GM08714 (cell line): Measurements from ENCODE around the gene DGKQ.

Experiments
- H3K4me3 ChIP-seq: fragments of 200-500 bp; sonication (Bioruptor generic); 2 replicates; pipeline ENCODE4 v1.5.1; 2014; ENCODE audit warnings: mild to moderate bottlenecking, low read length, inconsistent platforms
- ZNF274 ChIP-seq: IDR thresholded peaks from 2 replicates; pipeline ENCODE4 v1.6.1; 2012; ENCODE audit warnings: mild to moderate bottlenecking, low read depth, low read length

Gene DGKQ

DNA sequence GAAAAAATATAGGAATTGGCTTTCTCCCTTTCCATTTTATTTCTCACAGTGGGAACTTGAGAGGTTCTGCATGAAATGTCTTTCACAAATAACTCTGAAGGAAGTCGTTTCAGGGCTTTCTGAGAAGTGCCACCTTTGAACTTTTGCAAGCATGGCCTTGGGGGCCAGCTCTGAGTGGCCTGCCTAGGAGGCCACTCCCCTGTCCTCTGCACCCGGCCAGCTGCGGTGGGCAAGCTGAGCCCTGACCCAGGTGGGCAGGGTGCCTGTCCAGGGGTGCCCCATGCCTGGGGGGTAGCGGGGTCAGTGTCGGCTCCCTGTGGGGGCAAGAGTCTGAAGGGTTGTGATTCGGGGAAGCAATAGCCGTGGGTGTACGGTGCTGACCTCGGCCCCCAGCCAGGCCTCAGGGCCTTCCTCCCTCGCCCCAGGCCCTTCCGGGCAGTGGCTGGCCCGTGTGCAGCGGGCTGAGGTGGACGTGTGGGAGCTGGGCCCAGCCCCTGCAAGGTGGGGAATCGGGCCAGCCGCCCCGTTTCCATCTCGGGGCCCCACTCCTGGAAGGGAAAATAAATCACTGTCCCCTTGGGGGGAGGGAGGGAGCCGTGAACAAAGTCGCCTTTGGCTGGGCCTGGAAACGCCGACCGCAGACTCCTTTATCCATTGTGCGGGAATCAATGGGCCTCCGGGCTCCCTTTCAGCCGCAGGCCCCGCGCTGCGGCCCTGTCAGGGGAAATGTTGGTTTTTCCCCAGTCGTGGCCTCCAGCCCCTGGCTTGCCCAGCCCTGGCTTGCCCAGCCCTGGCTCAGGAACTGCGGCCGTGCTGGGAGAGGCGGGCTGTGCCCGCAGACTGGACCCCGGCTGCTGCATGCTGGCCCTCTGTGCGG is 41.2 kb upstream of the DGKQ start:
- no peak overlapping the region for H3K4me3 ChIP-seq
- TF ChIP-seq ZNF274, result no peak

GRCh38 chr4:1013225-1014073 is 40.1 kb upstream of the DGKQ start:
- no peak overlapping the region for H3K4me3 ChIP-seq

GRCh38 chr4:1012034-1012739 is 38.8 kb upstream of the DGKQ start:
- no peak overlapping the region for H3K4me3 ChIP-seq
- TF ChIP-seq ZNF274, result no peak

More at GRCh38 chr4:1013225-1014073, 40.1 kb upstream of the DGKQ start:
- TF ChIP-seq ZNF274, result no peak

- no peak for TF ChIP-seq ZNF274
- no peak overlapping the region for H3K4me3 ChIP-seq
Measured at GRCh38 chr4:1011666-1012033, 38.3 kb upstream of the DGKQ start.

GRCh38 chr4:1011022-1011665 is 37.8 kb upstream of the DGKQ start, which contains the start of gene FGFRL1:
Gene FGFRL1, plus strand, starts transcription at chr4:1011626. Its CDS starts 860 bp downstream, at chr4:1012486.
- H3K4me3 ChIP-seq, result no peak within 1 kb of the TSS
- no peak for TF ChIP-seq ZNF274

DNA sequence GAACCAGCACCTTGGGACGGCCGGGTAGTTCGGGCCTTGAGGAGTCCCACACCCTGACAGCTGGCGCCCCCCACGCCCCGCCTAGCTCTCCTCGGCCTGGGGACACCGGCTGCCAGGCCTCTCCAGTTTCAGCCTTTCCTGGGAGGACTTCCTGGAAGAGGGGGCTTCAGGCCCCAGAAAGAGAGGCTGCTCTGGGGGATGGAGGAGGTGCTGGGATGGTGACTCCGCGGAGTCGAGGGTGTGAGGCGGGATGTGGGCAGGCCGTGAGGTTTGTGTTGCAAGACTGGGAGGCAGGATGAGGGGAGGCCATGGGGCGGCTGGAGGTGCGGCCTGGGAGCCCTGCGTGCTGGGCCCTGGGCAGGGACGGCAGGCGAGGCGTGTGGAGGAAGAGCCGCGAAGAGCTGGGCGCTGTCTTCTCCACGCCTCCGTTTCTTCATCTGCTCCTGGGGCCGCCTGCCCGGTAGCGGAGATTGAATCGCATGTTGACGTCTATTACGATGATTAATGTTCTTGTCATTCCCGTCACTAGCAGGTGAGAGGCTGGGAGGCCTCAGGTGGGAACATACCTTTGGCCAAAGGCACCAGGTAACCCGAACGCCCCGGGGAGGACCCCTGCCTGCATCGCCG is 37.1 kb upstream of the DGKQ start:
- TF ChIP-seq ZNF274, result no peak
- no peak overlapping the region; the same call in 1 of the 2 replicates for H3K4me3 ChIP-seq

- peak overlapping the region; percentile 52; the same call in 1 of the 2 replicates for H3K4me3 ChIP-seq
- no peak for TF ChIP-seq ZNF274
Measured at GRCh38 chr4:1009542-1010394, 36.4 kb upstream of the DGKQ start.

- peak overlapping the region; percentile 32; the same call in 1 of the 2 replicates for H3K4me3 ChIP-seq
- TF ChIP-seq ZNF274, result no peak
Measured at GRCh38 chr4:1008840-1009541, 35.6 kb upstream of the DGKQ start.

DNA sequence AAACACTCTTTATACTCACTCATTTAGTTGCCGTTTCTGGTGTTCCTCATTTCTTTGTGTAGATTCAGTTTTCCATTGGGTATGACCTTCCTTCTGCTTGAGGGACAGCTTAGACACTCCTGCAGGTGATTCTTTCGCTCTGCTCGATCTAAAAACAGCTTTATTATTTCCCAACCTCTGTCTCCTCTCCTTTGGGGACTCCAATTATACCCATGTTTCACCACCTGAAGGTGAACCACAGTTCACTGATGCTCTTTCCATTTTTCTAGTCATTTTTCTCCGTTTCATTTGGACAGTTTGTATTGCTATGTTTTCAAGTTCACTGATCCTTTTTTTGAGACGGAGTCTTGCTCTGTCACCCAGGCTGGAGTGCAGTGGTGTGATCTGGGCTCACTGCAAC is 33.5 kb upstream of the DGKQ start:
- H3K4me3 ChIP-seq, result no peak overlapping the region
- no peak for TF ChIP-seq ZNF274

- TF ChIP-seq ZNF274, result no peak
- H3K4me3 ChIP-seq, result no peak overlapping the region
Measured at GRCh38 chr4:1004557-1005485, 31.5 kb upstream of the DGKQ start.

DNA sequence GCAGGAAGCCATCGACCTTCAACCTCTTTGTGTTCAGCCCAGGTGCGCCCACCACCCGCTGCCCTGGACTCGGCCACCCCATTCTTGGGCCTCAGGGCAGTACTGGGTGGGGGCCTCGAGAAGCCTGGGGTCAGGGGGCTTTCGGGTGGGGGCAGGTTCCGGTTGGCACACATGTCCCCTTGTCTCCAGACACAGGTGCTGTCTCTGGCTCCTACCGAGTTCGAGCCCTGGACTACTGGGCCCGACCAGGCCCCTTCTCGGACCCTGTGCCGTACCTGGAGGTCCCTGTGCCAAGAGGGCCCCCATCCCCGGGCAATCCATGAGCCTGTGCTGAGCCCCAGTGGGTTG is 30.7 kb upstream of the DGKQ start:
- no peak for TF ChIP-seq ZNF274
- no peak overlapping the region for H3K4me3 ChIP-seq
